ENCODE results near the gene LAMB4. TPM values are rescaled to one million over a fixed set of nuclear protein-coding genes. Genes with fewer than 3 reads are reported as not detected.

Gene LAMB4
- total RNA-seq, 6 experiments from 2014 or later: not detected

- DNase-seq: no peak
- intact Hi-C loops (cut with DNase I): no loop called here
- TF ChIP-seq CTCF (IDR thresholded peaks at IDR 0.05) (no peak), POLR2A (IDR thresholded peaks at IDR 0.05) (no peak)
- Histone ChIP-seq H3K9me3 (no peaks in the 10 kb centered on the region), H3K27ac (no peak overlapping the region), H3K4me3 (no peak overlapping the region), H3K27me3 (no peaks in the 10 kb centered on the region), H3K36me3 (no peaks in the 10 kb centered on the region), H3K4me1 (no peaks in the 10 kb centered on the region)
- 68% methylated on average over 4 of the region's 4 CpGs for WGBS (ENCODE audit: insufficient coverage, low coverage, low lambda C conversion rate, missing lambda C conversion rate)
- no peak for ATAC-seq
Observed at GRCh38 chr7:108136191-108136688, 6.1 kb upstream of the LAMB4 start.

GRCh38 chr7:108135446-108136190 lies 5.5 kb upstream of the LAMB4 start:
- no peaks in the 10 kb centered on the region for H3K4me1 ChIP-seq
- H3K36me3 ChIP-seq: no peaks in the 10 kb centered on the region
- no peak overlapping the region for H3K27ac ChIP-seq
- no peaks in the 10 kb centered on the region for H3K27me3 ChIP-seq
- no peaks in the 10 kb centered on the region for H3K9me3 ChIP-seq
- WGBS (ENCODE audit: insufficient coverage, low coverage, low lambda C conversion rate, missing lambda C conversion rate): 64% methylated on average over 6 of the region's 7 CpGs
- DNase-seq (no peak), ATAC-seq (peak in 3 of 4 donors; percentile 25 to 35 (median 30))
- intact Hi-C loops (cut with DNase I): no loop called here
- no peak for TF ChIP-seq POLR2A (IDR thresholded peaks at IDR 0.05)
- TF ChIP-seq CTCF (IDR thresholded peaks at IDR 0.05): no peak
- H3K4me3 ChIP-seq: no peak overlapping the region

- Histone ChIP-seq H3K4me1 (no peaks in the 10 kb centered on the region), H3K27me3 (no peaks in the 10 kb centered on the region), H3K9me3 (no peaks in the 10 kb centered on the region), H3K4me3 (no peak overlapping the region), H3K27ac (no peak overlapping the region), H3K36me3 (no peaks in the 10 kb centered on the region)
- 85% methylated on average over 1 of the region's 1 CpG for WGBS (ENCODE audit: insufficient coverage, low coverage, low lambda C conversion rate, missing lambda C conversion rate)
- ATAC-seq (no peak), DNase-seq (no peak)
- intact Hi-C loops (cut with DNase I): no loop called here
- TF ChIP-seq CTCF (IDR thresholded peaks at IDR 0.05) (no peak), POLR2A (IDR thresholded peaks at IDR 0.05) (no peak)
Observed at GRCh38 chr7:108134486-108134885, 4.3 kb upstream of the LAMB4 start.

- DNase-seq: no peak
- 79% methylated on average over 5 of the region's 13 CpGs for WGBS (ENCODE audit: insufficient coverage, low coverage, low lambda C conversion rate, missing lambda C conversion rate)
- Histone ChIP-seq H3K4me3 (no peak overlapping the region), H3K36me3 (no peaks in the 10 kb centered on the region), H3K4me1 (no peaks in the 10 kb centered on the region), H3K9me3 (no peaks in the 10 kb centered on the region), H3K27ac (no peak overlapping the region), H3K27me3 (no peaks in the 10 kb centered on the region)
- ATAC-seq: no peak
- intact Hi-C loops (cut with DNase I): no loop called here
- TF ChIP-seq CTCF (IDR thresholded peaks at IDR 0.05) (no peak), POLR2A (IDR thresholded peaks at IDR 0.05) (no peak)
Observed at GRCh38 chr7:108132551-108133265, 2.5 kb upstream of the LAMB4 start.
